GM12878 (cell line): ENCODE results near the gene VWA5B2. TPM values are rescaled to one million over a fixed set of nuclear protein-coding genes. Genes with fewer than 3 reads are reported as not detected.

Source experiments
- ATAC-seq: fragments of 200-7000 bp; cut with Tn5 transposase; 3 replicates; pipeline ENCODE4 v1.9.1; 2020; ENCODE audit warnings: mild to moderate bottlenecking, moderate library complexity
- BruUV-seq: library from RNA; stranded (reverse); fragments of 400-500 nt; replicated peaks from 2 replicates; lab custom pipeline; 2021; lab: Mats Ljungman, UMichigan
- CTCF ChIA-PET: fragments of 300-600 bp; sonication (Branson Sonifier 250); formaldehyde crosslinking; extraction: SDS; loops from one replicate; lab custom pipeline; 2021; ENCODE audit warnings: inconsistent platforms; lab: Yijun Ruan, JAX
- POLR2A ChIA-PET: fragments of 350-600 bp; formaldehyde crosslinking; extraction: SDS; loops from one replicate; lab custom pipeline; 2021; ENCODE audit warnings: inconsistent platforms; lab: Charles Lee
- RAD21 ChIA-PET: fragments of 300-600 bp; sonication (Branson Sonifier 250); formaldehyde crosslinking; loops from one replicate; lab custom pipeline; 2023; ENCODE audit warnings: antibody characterized with exemption; ENCODE audit not compliant: unreplicated experiment; lab: Charles Lee
- SMC1A ChIA-PET: fragments of 300-600 bp; sonication (Branson Sonifier 250); formaldehyde crosslinking; loops from one replicate; lab custom pipeline; 2023; ENCODE audit not compliant: unreplicated experiment, uncharacterized antibody; lab: Charles Lee
- DNase-seq: peaks from one replicate; pipeline ENCODE4 v3.0.0-alpha.2; 2011; ENCODE audit warnings: low read depth, low spot score
- FAIRE-seq: peaks from 3 replicates; lab custom pipeline; 2011; peaks lifted over from hg19 to GRCh38; lab: Jason Lieb, UNC
- H2AFZ ChIP-seq: 2 replicates; pipeline ENCODE4 v1.6.0; 2011; ENCODE audit warnings: low read depth, low read length, control low read depth; ENCODE audit not compliant: control insufficient read depth
- H3K27ac ChIP-seq: 2 replicates; pipeline ENCODE4 v1.5.1; 2011; ENCODE audit warnings: control low read depth; ENCODE audit not compliant: control insufficient read depth, insufficient read depth
- H3K27me3 ChIP-seq, 2 experiments: replicated peaks in 1 of 2; 2 replicates each; pipeline versions ENCODE4 v1.6.0 to v1.6.1; 2011; ENCODE audit warnings: low read length in 1 of 2; ENCODE audit not compliant: control insufficient read depth in 2 of 2, insufficient read depth in 2 of 2
- H3K36me3 ChIP-seq, 2 experiments: 2 replicates each; pipeline ENCODE4 v1.5.1; 2011; ENCODE audit warnings: low read length in 1 of 2; ENCODE audit not compliant: control insufficient read depth in 2 of 2, insufficient read depth in 2 of 2
- H3K4me1 ChIP-seq: 2 replicates; pipeline ENCODE4 v1.6.1; 2011; ENCODE audit warnings: mild to moderate bottlenecking, low read length, moderate library complexity, mixed read lengths; ENCODE audit not compliant: control insufficient read depth, insufficient read depth
- H3K4me2 ChIP-seq: 2 replicates; pipeline ENCODE4 v1.6.0; 2011; ENCODE audit warnings: control low read depth; ENCODE audit not compliant: control insufficient read depth, insufficient read depth
- H3K4me3 ChIP-seq: fragments of 200-600 bp; sonication (generic); 2 replicates; pipeline ENCODE4 v1.5.1; 2016
- H3K79me2 ChIP-seq: 2 replicates; pipeline ENCODE4 v1.6.0; 2011; ENCODE audit warnings: low read length; ENCODE audit not compliant: control insufficient read depth, insufficient read depth
- H3K9ac ChIP-seq: 2 replicates; pipeline ENCODE4 v1.8.0; 2011; ENCODE audit warnings: low read length, control low read depth, mixed read lengths; ENCODE audit not compliant: control insufficient read depth, insufficient read depth
- H3K9me3 ChIP-seq: replicated peaks from 3 replicates; pipeline ENCODE4 v1.5.1; 2011; ENCODE audit warnings: mild to moderate bottlenecking, low read length; ENCODE audit not compliant: control insufficient read depth, insufficient read depth
- H4K20me1 ChIP-seq: 2 replicates; pipeline ENCODE4 v1.6.0; 2011; ENCODE audit not compliant: control insufficient read depth, insufficient read depth
- CREB1 ChIP-seq: IDR thresholded peaks from 2 replicates; pipeline ENCODE4 v1.6.1; 2012; ENCODE audit warnings: low read depth, mild to moderate bottlenecking, inconsistent platforms
- FOXM1 ChIP-seq: IDR thresholded peaks from 2 replicates; pipeline ENCODE4 v1.6.1; 2012; ENCODE audit warnings: low read depth, mild to moderate bottlenecking, inconsistent platforms, low read length, moderate library complexity
- IKZF1 ChIP-seq: fragments of 450-650 bp; conservative IDR thresholded peaks from 2 replicates; pipeline ENCODE4 v1.6.1; 2017; ENCODE audit warnings: antibody characterized with exemption, mild to moderate bottlenecking
- IRF5 ChIP-seq: fragments of 450-650 bp; IDR thresholded peaks from 2 replicates; pipeline ENCODE4 v1.6.1; 2017; ENCODE audit warnings: borderline replicate concordance
- JUND ChIP-seq: IDR thresholded peaks from 2 replicates; pipeline ENCODE4 v1.6.1; 2012; ENCODE audit warnings: low read depth, mild to moderate bottlenecking, low read length, improper control_type of control experiment, moderate library complexity
- LARP7 ChIP-seq: fragments of 450-650 bp; IDR thresholded peaks from 2 replicates; pipeline ENCODE4 v1.6.1; 2017; ENCODE audit warnings: mild to moderate bottlenecking
- MAX ChIP-seq: IDR thresholded peaks from 2 replicates; pipeline ENCODE4 v1.6.1; 2012; ENCODE audit warnings: low read depth, low read length, improper control_type of control experiment
- TCF7 ChIP-seq: IDR thresholded peaks from 2 replicates; pipeline ENCODE4 v1.6.1; 2014; ENCODE audit warnings: antibody characterized with exemption, borderline replicate concordance
- ZBTB11 ChIP-seq: fragments of 450-650 bp; formaldehyde crosslinking; IDR thresholded peaks from 2 replicates; pipeline ENCODE4 v1.5.0; 2022; ENCODE audit warnings: mild to moderate bottlenecking, missing genetic modification characterization
- WGBS: methylation state at CpG from one replicate; pipeline ENCODE4 v1.1.6; 2016; ENCODE audit warnings: low lambda C conversion rate; ENCODE audit not compliant: insufficient replicate concordance, insufficient coverage; ENCODE audit errors: missing lambda C conversion rate; 5-methylcytosine and 5-hydroxymethylcytosine counted together
- in situ Hi-C: fragments of 300-500 bp; cut with MboI; formaldehyde crosslinking; loops from 9 replicates; pipeline ENCODE4 v1.14.3; 2018; ENCODE audit warnings: mixed read lengths
- intact Hi-C: fragments of 100-400 bp; cut with micrococcal nuclease; formaldehyde crosslinking; loops from one replicate; pipeline ENCODE4 v1.14.2; 2022; ENCODE audit not compliant: unreplicated experiment
- polyA plus RNA-seq, 11 experiments: library from polyadenylated mRNA; depleted of rRNA in 4 of 11; unstranded in 6 of 11; stranded (reverse) in 5 of 11; fragments of >200 nt; fragmentation: Nextera tagmentation in 4 of 11; fragmentation: Illumina TruSeq in 1 of 11; extraction: Ambion mirVana in 4 of 11; extraction: Trizol in 1 of 11; gene quantifications; 1 replicate in 1 of 11; 2 replicates in 10 of 11; pipeline versions ENCODE4 v1.2.1 to v1.2.3, GENCODE V29; 2011 to 2016; ENCODE audit warnings: inconsistent platforms in 2 of 11, missing spikeins in 2 of 11, low read depth in 1 of 11
- total RNA-seq, 4 experiments: library from RNA; depleted of rRNA in 3 of 4; stranded (reverse); fragments of >200 nt in 3 of 4; fragmentation: Illumina TruSeq in 1 of 4; extraction: Trizol in 1 of 4; gene quantifications; 2 replicates each; pipeline versions ENCODE4 v1.2.1 to v1.2.3, GENCODE V29; 2013 to 2021

The VWA5B2 gene
- total and polyA plus RNA-seq, 10 of the 15 experiments (the other 5 are each of a cell fraction or from before 2014, with no cell fraction given), result 0.03 to 0.09 TPM; not detected in 8

DNA sequence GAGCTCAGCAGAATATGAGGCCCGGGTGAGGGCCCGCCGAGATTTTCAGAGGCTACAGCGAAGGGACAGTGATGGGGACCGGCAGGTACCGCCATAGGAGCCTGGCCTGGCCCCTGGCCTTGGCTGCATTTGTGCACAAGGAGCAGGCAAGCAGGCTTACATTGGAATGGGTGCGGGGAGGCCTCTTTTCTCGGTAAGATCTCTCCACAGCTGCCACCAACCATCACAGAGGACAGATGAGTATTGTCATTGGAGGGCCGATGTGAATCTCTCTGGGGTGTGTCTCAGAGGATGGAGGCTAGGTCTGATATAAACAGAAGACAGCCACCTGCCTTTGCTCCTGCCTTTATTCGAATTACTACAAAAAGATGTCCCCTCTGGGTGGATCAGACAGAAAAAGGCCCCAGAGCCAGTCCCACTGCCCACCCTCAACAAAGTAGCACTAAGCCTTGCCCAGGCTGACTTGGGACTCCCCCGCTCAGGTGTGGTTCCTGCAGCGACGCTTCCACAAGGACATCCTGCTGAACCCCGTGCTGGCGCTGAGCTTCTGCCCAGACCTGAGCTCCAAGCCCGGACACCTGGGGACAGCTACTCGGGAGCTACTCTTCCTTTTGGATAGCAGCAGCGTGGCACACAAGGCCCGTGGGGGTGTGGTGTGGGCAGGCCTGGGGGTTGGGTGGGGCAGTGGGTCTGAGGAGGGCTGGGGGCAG is 5.4 kb downstream of the VWA5B2 start (continued):
- TF ChIP-seq ZBTB11 (CRISPR knock-in tag) (no peak), IRF5 (no peak), JUND (no peak), TCF7 (no peak), CREB1 (no peak)
- TF ChIP-seq, all 136 proteins: peak for 0

GRCh38 chr3:184235381-184236032 is 6.1 kb downstream of the VWA5B2 start:
- BruUV-seq, result no TSS peak
- FAIRE-seq (no peak), ATAC-seq (no peak), DNase-seq (no peak)
- RAD21 ChIA-PET, result no interaction called here
- Histone ChIP-seq H3K9ac (no peak overlapping the region), H3K4me2 (no peak overlapping the region), H2AFZ (no peak overlapping the region), H3K36me3 (no peaks in the 10 kb centered on the region), H3K27ac (no peak overlapping the region), H4K20me1 (no peaks in the 10 kb centered on the region), H3K9me3 (no peaks in the 10 kb centered on the region), H3K79me2 (no peaks in the 10 kb centered on the region), H3K4me3 (no peak overlapping the region)
- SMC1A ChIA-PET, result no interaction called here
- POLR2A ChIA-PET, result no interaction called here
- in situ Hi-C loops (no loop called here), intact Hi-C loops (no loop called here)
- WGBS, result 53% methylated on average over 4 of the region's 4 CpGs
- CTCF ChIA-PET, result interaction anchor here (3.5 kb wide), 1 partner anchor 8 kb away, joined by 23 read pairs; no protein-coding TSS in a partner anchor
- TF ChIP-seq MAX (no peak), IKZF1 (no peak), FOXM1 (no peak), LARP7 (no peak)
- TF ChIP-seq, all 136 proteins: peak for 0
- H3K4me1 ChIP-seq, result no peaks in the 10 kb centered on the region
- H3K27me3 ChIP-seq, result peaks cover 7 to 8% of the 10 kb centered on the region in 2 experiments
